Endodermal cell (in vitro differentiated cells): ENCODE measurements around the gene NME5. TPM values are rescaled to one million over a fixed set of nuclear protein-coding genes. Genes with fewer than 3 reads are reported as not detected.
"Not testable (repeated sequence)": the region's sequence is repeated elsewhere in the genome, so short reads cannot be mapped to it uniquely, and the experiment has no call there.

ENCODE experiments used
- DNase-seq: peaks from one replicate; pipeline ENCODE4 v3.0.0-alpha.2; 2017
- H3K27ac ChIP-seq: 2 replicates; pipeline ENCODE4 v1.5.1; 2013; ENCODE audit warnings: mild to moderate bottlenecking, low read depth, low read length, moderate library complexity
- H3K27me3 ChIP-seq: 2 replicates; pipeline ENCODE4 v1.6.1; 2013; ENCODE audit warnings: mild to moderate bottlenecking, low read length, moderate library complexity; ENCODE audit not compliant: insufficient read depth, control insufficient read depth, poor library complexity, severe bottlenecking
- H3K36me3 ChIP-seq: 2 replicates; pipeline ENCODE4 v1.7.0; 2013; ENCODE audit warnings: mild to moderate bottlenecking, low read length, moderate library complexity; ENCODE audit not compliant: control insufficient read depth, insufficient read depth
- H3K4me1 ChIP-seq: one replicate; pipeline ENCODE4 v1.7.0; 2013; ENCODE audit warnings: low read length; ENCODE audit not compliant: control insufficient read depth, insufficient read depth
- H3K4me3 ChIP-seq: 2 replicates; pipeline ENCODE4 v1.5.1; 2013; ENCODE audit warnings: mild to moderate bottlenecking, low read length, moderate library complexity
- H3K9ac ChIP-seq: 2 replicates; pipeline ENCODE4 v1.6.1; 2013; ENCODE audit warnings: mild to moderate bottlenecking, low read length, moderate library complexity; ENCODE audit not compliant: poor library complexity, severe bottlenecking; ENCODE audit errors: extremely low read depth
- H3K9me3 ChIP-seq: 2 replicates; pipeline ENCODE4 v1.6.1; 2013; ENCODE audit warnings: mild to moderate bottlenecking, low read length, moderate library complexity; ENCODE audit not compliant: control insufficient read depth
- H3K27ac Mint-ChIP-seq: 2 replicates; pipeline ENCODE4 v1.8.0; 2020; ENCODE audit warnings: mixed read lengths
- H3K27me3 Mint-ChIP-seq: 2 replicates; pipeline ENCODE4 v1.8.0; 2021; ENCODE audit warnings: mild to moderate bottlenecking, mixed read lengths; ENCODE audit not compliant: insufficient read depth
- H3K36me3 Mint-ChIP-seq: 2 replicates; pipeline ENCODE4 v1.8.0; 2020; ENCODE audit warnings: low read depth, mixed read lengths
- H3K4me1 Mint-ChIP-seq: 2 replicates; pipeline ENCODE4 v1.8.0; 2020; ENCODE audit warnings: mixed read lengths
- H3K4me3 Mint-ChIP-seq: 2 replicates; pipeline ENCODE4 v1.8.0; 2020; ENCODE audit warnings: mild to moderate bottlenecking, moderate library complexity, mixed read lengths
- H3K9me3 Mint-ChIP-seq: 2 replicates; pipeline ENCODE4 v1.8.0; 2020; ENCODE audit warnings: mild to moderate bottlenecking, mixed read lengths
- CTCF ChIP-seq: fragments of 200-600 bp; sonication (generic); conservative IDR thresholded peaks from 2 replicates; pipeline ENCODE4 v1.5.0; 2021; ENCODE audit warnings: antibody characterized with exemption, mild to moderate bottlenecking
- WGBS, 2 experiments: methylation state at CpG; one replicate each; pipeline versions ENCODE4 v1.1.5 to v1.1.7; 2013; ENCODE audit warnings: missing lambda C conversion rate in 2 of 2, mixed read lengths in 1 of 2; ENCODE audit not compliant: insufficient coverage in 1 of 2, insufficient read length in 1 of 2; 5-methylcytosine and 5-hydroxymethylcytosine counted together
- total RNA-seq, 2 donors: library from RNA; stranded (reverse); fragmentation: NEBNext Ultra II Directional in 1 of 2; extraction: Animal tissue kit (Norgen Biotek cat#: 25700) in 1 of 2; gene quantifications; 2 replicates in 1 of 2; 3 replicates in 1 of 2; pipeline ENCODE4 v1.2.1, GENCODE V29; 2021

NME5 gene
- total RNA-seq, 2 donors from 2014 or later = 4.7 to 9.2 TPM

- Histone ChIP-seq H3K27me3 (no peaks in the 10 kb centered on the region), H3K9me3 (no peaks in the 10 kb centered on the region), H3K27ac (no peak overlapping the region), H3K36me3 (no peaks in the 10 kb centered on the region), H3K4me3 (no peak overlapping the region), H3K9ac (no peak overlapping the region), H3K4me1 (peaks cover 12% of the 10 kb centered on the region)
- 67 to 73% methylated on average over 4 of the region's 4 CpGs for WGBS, 2 experiments
- DNase-seq = peak; percentile 79
- no peaks in the 10 kb centered on the region for H3K27me3 Mint-ChIP-seq
- no peak overlapping the region for H3K4me3 Mint-ChIP-seq
- H3K27ac Mint-ChIP-seq = peak overlapping the region; percentile 52
- H3K9me3 Mint-ChIP-seq = no peaks in the 10 kb centered on the region
- peaks cover 56% of the 10 kb centered on the region for H3K4me1 Mint-ChIP-seq
- no peaks in the 10 kb centered on the region for H3K36me3 Mint-ChIP-seq
- peak; percentile 78 for TF ChIP-seq CTCF
These were observed 57.2 kb downstream of the NME5 start for GRCh38 chr5:138082033-138082432.

- H3K4me3 Mint-ChIP-seq = no peak overlapping the region
- Histone ChIP-seq H3K36me3 (no peaks in the 10 kb centered on the region), H3K27me3 (no peaks in the 10 kb centered on the region), H3K9me3 (no peaks in the 10 kb centered on the region), H3K4me1 (peaks cover 12% of the 10 kb centered on the region), H3K4me3 (peak overlapping the region; percentile 49), H3K27ac (no peak overlapping the region), H3K9ac (no peak overlapping the region)
- 33 to 56% methylated on average over 1 of the region's 1 CpG for WGBS, 2 experiments
- H3K4me1 Mint-ChIP-seq = peaks cover 37% of the 10 kb centered on the region
- H3K9me3 Mint-ChIP-seq = no peaks in the 10 kb centered on the region
- DNase-seq = peak; percentile 65
- no peaks in the 10 kb centered on the region for H3K36me3 Mint-ChIP-seq
- H3K27ac Mint-ChIP-seq = peak overlapping the region; percentile 70
- TF ChIP-seq CTCF = no peak
- no peaks in the 10 kb centered on the region for H3K27me3 Mint-ChIP-seq
These were observed 61.1 kb downstream of the NME5 start for GRCh38 chr5:138078006-138078643.

GRCh38 chr5:138077064-138077696, 62.0 kb downstream of the NME5 start:
- no peak overlapping the region for H3K4me3 ChIP-seq
- H3K9me3 ChIP-seq = no peaks in the 10 kb centered on the region
- DNase-seq = peak; percentile 88
- TF ChIP-seq CTCF = peak; percentile 95
- Mint-ChIP-seq H3K27ac (no peak overlapping the region), H3K36me3 (no peaks in the 10 kb centered on the region), H3K4me3 (no peak overlapping the region), H3K27me3 (no peaks in the 10 kb centered on the region), H3K9me3 (no peaks in the 10 kb centered on the region), H3K4me1 (peaks cover 36% of the 10 kb centered on the region)
- no peak overlapping the region for H3K27ac ChIP-seq
- H3K4me1 ChIP-seq = peaks cover 12% of the 10 kb centered on the region
- H3K27me3 ChIP-seq = no peaks in the 10 kb centered on the region
- H3K36me3 ChIP-seq = no peaks in the 10 kb centered on the region
- H3K9ac ChIP-seq = no peak overlapping the region
- WGBS, 2 experiments = 6 to 22% methylated on average over 2 to 4 of the region's 5 CpGs

- H3K4me3 Mint-ChIP-seq, H3K4me1 Mint-ChIP-seq, H3K9ac ChIP-seq, H3K4me1 ChIP-seq, H3K36me3 ChIP-seq, H3K27ac ChIP-seq, H3K4me3 ChIP-seq, DNase-seq, H3K9me3 ChIP-seq, H3K27me3 Mint-ChIP-seq, H3K27ac Mint-ChIP-seq, H3K27me3 ChIP-seq, H3K36me3 Mint-ChIP-seq: not testable (repeated sequence)
- 92% methylated on average over 19 of the region's 32 CpGs; no CpG with 5 or more reads in 1 of the 2 experiments for WGBS, 2 experiments
- H3K9me3 Mint-ChIP-seq = peaks cover 14% of the 10 kb centered on the region
These were observed 69.2 kb downstream of the NME5 start for GRCh38 chr5:138070026-138070425.
